ENCODE data around the gene CCDC177.

Gene CCDC177

DNA sequence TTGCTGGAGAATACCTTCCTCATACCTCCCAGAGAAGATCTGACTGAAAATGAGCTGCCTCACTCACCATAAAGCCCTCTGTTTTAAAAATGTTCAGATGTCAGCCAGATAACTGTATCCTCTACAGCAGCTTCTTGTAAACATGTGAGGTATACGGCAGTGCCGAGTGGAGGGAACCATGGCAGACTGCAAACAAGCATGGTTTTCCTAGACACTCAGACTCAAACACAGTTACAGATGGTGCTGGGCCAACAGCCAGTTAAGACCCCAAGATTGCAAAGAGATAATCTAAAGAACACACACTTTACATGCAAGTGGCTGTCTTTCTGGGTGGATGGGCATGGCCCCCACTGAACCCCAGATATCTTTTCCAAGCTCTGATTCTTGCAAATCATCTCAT lies 16.6 kb upstream of the CCDC177 start:
- no peak for DNase-seq
- Histone ChIP-seq H3K9me3 (ENCODE audit: insufficient read depth, low read length, severe bottlenecking) (no peaks in the 10 kb centered on the region), H3K79me2 (ENCODE audit: insufficient read depth, low read length) (no peaks in the 10 kb centered on the region), H2AFZ (ENCODE audit: low read depth, low read length) (no peak overlapping the region), H3K27me3 (ENCODE audit: insufficient read depth, low read length, poor library complexity) (peaks cover 6% of the 10 kb centered on the region), H3K36me3 (ENCODE audit: insufficient read depth, low read length) (no peaks in the 10 kb centered on the region), H3K9ac (ENCODE audit: low read depth, low read length) (no peak overlapping the region), H4K20me1 (ENCODE audit: insufficient read depth, low read length) (no peaks in the 10 kb centered on the region), H3K4me3 (ENCODE audit: low read depth in 1 of 2, low read length in 2 of 2) (no peak overlapping the region), H3K4me2 (ENCODE audit: insufficient read depth, low read length) (no peak overlapping the region), H3K27ac (ENCODE audit: low read length) (no peak overlapping the region), H3K4me1 (ENCODE audit: insufficient read depth, low read length) (no peaks in the 10 kb centered on the region)
- TF ChIP-seq EZH2 (IDR thresholded peaks at IDR 0.05; ENCODE audit: borderline replicate concordance, low read depth, low read length, severe bottlenecking), result no peak
- TF ChIP-seq, protein P1, sequence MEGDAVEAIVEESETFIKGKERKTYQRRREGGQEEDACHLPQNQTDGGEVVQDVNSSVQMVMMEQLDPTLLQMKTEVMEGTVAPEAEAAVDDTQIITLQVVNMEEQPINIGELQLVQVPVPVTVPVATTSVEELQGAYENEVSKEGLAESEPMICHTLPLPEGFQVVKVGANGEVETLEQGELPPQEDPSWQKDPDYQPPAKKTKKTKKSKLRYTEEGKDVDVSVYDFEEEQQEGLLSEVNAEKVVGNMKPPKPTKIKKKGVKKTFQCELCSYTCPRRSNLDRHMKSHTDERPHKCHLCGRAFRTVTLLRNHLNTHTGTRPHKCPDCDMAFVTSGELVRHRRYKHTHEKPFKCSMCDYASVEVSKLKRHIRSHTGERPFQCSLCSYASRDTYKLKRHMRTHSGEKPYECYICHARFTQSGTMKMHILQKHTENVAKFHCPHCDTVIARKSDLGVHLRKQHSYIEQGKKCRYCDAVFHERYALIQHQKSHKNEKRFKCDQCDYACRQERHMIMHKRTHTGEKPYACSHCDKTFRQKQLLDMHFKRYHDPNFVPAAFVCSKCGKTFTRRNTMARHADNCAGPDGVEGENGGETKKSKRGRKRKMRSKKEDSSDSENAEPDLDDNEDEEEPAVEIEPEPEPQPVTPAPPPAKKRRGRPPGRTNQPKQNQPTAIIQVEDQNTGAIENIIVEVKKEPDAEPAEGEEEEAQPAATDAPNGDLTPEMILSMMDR (IDR thresholded peaks at IDR 0.05; ENCODE audit: borderline replicate concordance, extremely low read depth, low read length, poor library complexity, severe bottlenecking), result no peak
- ATAC-seq (ENCODE audit: insufficient read depth, low read depth), result no peak

DNA sequence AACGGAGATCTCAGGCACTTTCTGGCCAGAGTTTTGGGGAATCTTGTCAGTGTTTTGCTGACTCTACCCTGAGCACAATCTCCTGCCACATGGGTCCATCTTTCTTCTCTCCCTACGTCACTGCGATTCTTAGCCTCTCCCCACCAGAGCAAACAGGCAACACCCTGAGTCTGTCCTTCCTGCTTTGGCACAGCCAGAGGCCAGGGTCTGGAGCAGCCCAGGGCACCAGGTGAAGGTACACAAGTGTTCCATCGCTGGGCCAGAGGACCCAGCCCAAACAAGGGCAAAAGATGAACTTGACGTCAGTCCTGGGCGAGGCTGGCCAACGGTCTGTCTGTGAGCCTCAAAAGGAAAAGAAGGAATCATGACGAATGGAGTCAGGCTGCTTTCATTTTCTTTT lies 12.7 kb upstream of the CCDC177 start:
- H3K27me3 ChIP-seq (ENCODE audit: insufficient read depth, low read length, poor library complexity), result peaks cover 6% of the 10 kb centered on the region
- ATAC-seq (ENCODE audit: insufficient read depth, low read depth) (no peak), DNase-seq (no peak)
- H4K20me1 ChIP-seq (ENCODE audit: insufficient read depth, low read length), result no peaks in the 10 kb centered on the region
- TF ChIP-seq, protein P1 (IDR thresholded peaks at IDR 0.05; ENCODE audit: borderline replicate concordance, extremely low read depth, low read length, poor library complexity, severe bottlenecking), result no peak
- TF ChIP-seq EZH2 (IDR thresholded peaks at IDR 0.05; ENCODE audit: borderline replicate concordance, low read depth, low read length, severe bottlenecking), result no peak
- no peaks in the 10 kb centered on the region for H3K79me2 ChIP-seq (ENCODE audit: insufficient read depth, low read length)
- H3K36me3 ChIP-seq (ENCODE audit: insufficient read depth, low read length), result no peaks in the 10 kb centered on the region
- H3K9ac ChIP-seq (ENCODE audit: low read depth, low read length), result no peak overlapping the region
- no peak overlapping the region for H3K4me3 ChIP-seq (ENCODE audit: low read depth in 1 of 2, low read length in 2 of 2)
- H3K4me1 ChIP-seq (ENCODE audit: insufficient read depth, low read length), result no peaks in the 10 kb centered on the region
- no peak overlapping the region for H3K27ac ChIP-seq (ENCODE audit: low read length)
- H2AFZ ChIP-seq (ENCODE audit: low read depth, low read length), result no peak overlapping the region
- H3K9me3 ChIP-seq (ENCODE audit: insufficient read depth, low read length, severe bottlenecking), result no peaks in the 10 kb centered on the region
- H3K4me2 ChIP-seq (ENCODE audit: insufficient read depth, low read length), result no peak overlapping the region

DNA sequence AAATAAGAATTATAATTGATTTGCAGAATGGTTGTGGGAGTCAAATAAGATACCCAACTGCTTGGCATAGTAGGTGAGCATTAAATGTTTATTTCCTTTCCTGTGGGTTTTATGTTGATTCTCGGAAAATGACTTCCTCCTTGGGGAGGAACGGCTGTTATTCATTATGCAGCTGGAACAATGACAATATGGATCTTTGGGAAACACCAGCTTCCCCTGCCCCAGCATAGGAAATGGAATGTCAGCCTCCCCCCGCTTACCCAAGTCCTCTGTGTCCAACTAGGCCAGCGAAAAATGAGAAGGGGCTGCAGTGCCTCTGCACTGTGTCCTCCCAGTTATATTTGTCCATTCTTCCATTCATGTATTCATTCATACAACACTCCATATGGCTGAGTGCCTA lies 11.7 kb upstream of the CCDC177 start:
- ATAC-seq (ENCODE audit: insufficient read depth, low read depth) (no peak), DNase-seq (no peak)
- Histone ChIP-seq H3K9ac (ENCODE audit: low read depth, low read length) (no peak overlapping the region), H3K4me1 (ENCODE audit: insufficient read depth, low read length) (no peaks in the 10 kb centered on the region), H2AFZ (ENCODE audit: low read depth, low read length) (no peak overlapping the region), H3K27me3 (ENCODE audit: insufficient read depth, low read length, poor library complexity) (peaks cover 6% of the 10 kb centered on the region), H3K4me3 (ENCODE audit: low read depth in 1 of 2, low read length in 2 of 2) (no peak overlapping the region), H3K79me2 (ENCODE audit: insufficient read depth, low read length) (no peaks in the 10 kb centered on the region), H3K27ac (ENCODE audit: low read length) (no peak overlapping the region), H3K4me2 (ENCODE audit: insufficient read depth, low read length) (no peak overlapping the region), H3K9me3 (ENCODE audit: insufficient read depth, low read length, severe bottlenecking) (no peaks in the 10 kb centered on the region), H4K20me1 (ENCODE audit: insufficient read depth, low read length) (no peaks in the 10 kb centered on the region), H3K36me3 (ENCODE audit: insufficient read depth, low read length) (no peaks in the 10 kb centered on the region)
- no peak for TF ChIP-seq EZH2 (IDR thresholded peaks at IDR 0.05; ENCODE audit: borderline replicate concordance, low read depth, low read length, severe bottlenecking)
- TF ChIP-seq, protein P1 (IDR thresholded peaks at IDR 0.05; ENCODE audit: borderline replicate concordance, extremely low read depth, low read length, poor library complexity, severe bottlenecking), result no peak

DNA sequence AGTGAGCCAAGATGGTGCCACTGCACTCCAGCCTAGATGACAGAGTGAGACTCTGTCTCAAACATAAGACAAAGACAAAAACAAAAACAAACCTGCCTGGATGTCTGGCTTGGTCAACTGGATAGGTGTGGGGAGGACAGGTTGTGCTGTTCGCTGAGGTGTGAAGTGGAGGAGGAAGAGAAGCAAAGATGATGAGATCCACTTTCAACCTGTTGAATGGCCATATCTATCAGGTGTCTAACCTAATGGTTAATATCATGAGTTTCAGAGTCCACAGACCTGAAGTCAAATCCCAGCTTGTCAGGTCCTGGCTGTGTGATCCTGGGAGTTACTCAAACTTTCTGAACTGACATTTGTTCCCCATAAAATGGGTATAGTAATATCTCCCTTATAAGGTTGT lies 9.7 kb upstream of the CCDC177 start:
- no peaks in the 10 kb centered on the region for H3K79me2 ChIP-seq (ENCODE audit: insufficient read depth, low read length)
- no peaks in the 10 kb centered on the region for H4K20me1 ChIP-seq (ENCODE audit: insufficient read depth, low read length)
- H3K4me2 ChIP-seq (ENCODE audit: insufficient read depth, low read length), result no peak overlapping the region
- DNase-seq (no peak), ATAC-seq (ENCODE audit: insufficient read depth, low read depth) (no peak)
- H2AFZ ChIP-seq (ENCODE audit: low read depth, low read length), result no peak overlapping the region
- H3K27ac ChIP-seq (ENCODE audit: low read length), result no peak overlapping the region
- no peak overlapping the region for H3K9ac ChIP-seq (ENCODE audit: low read depth, low read length)
- TF ChIP-seq EZH2 (IDR thresholded peaks at IDR 0.05; ENCODE audit: borderline replicate concordance, low read depth, low read length, severe bottlenecking), result no peak
- TF ChIP-seq, protein P1 (IDR thresholded peaks at IDR 0.05; ENCODE audit: borderline replicate concordance, extremely low read depth, low read length, poor library complexity, severe bottlenecking), result no peak
- H3K9me3 ChIP-seq (ENCODE audit: insufficient read depth, low read length, severe bottlenecking), result no peaks in the 10 kb centered on the region
- no peak overlapping the region for H3K4me3 ChIP-seq (ENCODE audit: low read depth in 1 of 2, low read length in 2 of 2)
- no peaks in the 10 kb centered on the region for H3K4me1 ChIP-seq (ENCODE audit: insufficient read depth, low read length)
- no peaks in the 10 kb centered on the region for H3K36me3 ChIP-seq (ENCODE audit: insufficient read depth, low read length)
- H3K27me3 ChIP-seq (ENCODE audit: insufficient read depth, low read length, poor library complexity), result peaks cover 6% of the 10 kb centered on the region
